ENCODE results near the gene CAMK1. TPM values are rescaled to one million over a fixed set of nuclear protein-coding genes. Genes with fewer than 3 reads are reported as not detected.

CAMK1 gene
- total and polyA plus RNA-seq, 9 of the 15 experiments (the other 6 are each of a cell fraction or from before 2014, with no cell fraction given), result 0.23 to 10.7 (median 6.0) TPM

GRCh38 chr3:9786209-9786739, 16.5 kb upstream of the CAMK1 start (continued):
- TF ChIP-seq DPF2 (IDR thresholded peaks at IDR 0.05) (peak; percentile 85), MTA3 (IDR thresholded peaks at IDR 0.05; ENCODE audit: borderline replicate concordance) (peak; percentile 12; the same call in 1 of the 2 replicates), CBFA2T2 (conservative IDR thresholded peaks at IDR 0.05) (peak; percentile 91), PURB (CRISPR knock-in tag; IDR thresholded peaks at IDR 0.05; ENCODE audit: low read depth) (no peak), TEAD4 (IDR thresholded peaks at IDR 0.05; ENCODE audit: low read length) (peak; percentile 85), TEAD4 (CRISPR knock-in tag; IDR thresholded peaks at IDR 0.05; ENCODE audit: borderline replicate concordance) (no peak), MCM7 (IDR thresholded peaks at IDR 0.05) (no peak), ZEB2 (IDR thresholded peaks at IDR 0.05) (peak; percentile 87), ZKSCAN8 (CRISPR knock-in tag; IDR thresholded peaks at IDR 0.05) (0 out of 2 replicates have a peak, but pooled peaks have one; percentile 18), ARHGAP35 (IDR thresholded peaks at IDR 0.05; ENCODE audit: partially characterized antibody) (no peak), MYC (IDR thresholded peaks at IDR 0.05; ENCODE audit: low read depth, low read length) (0 out of 2 replicates have a peak, but pooled peaks have one; percentile 3), MYC (CRISPR knock-in tag; IDR thresholded peaks at IDR 0.05; ENCODE audit: borderline replicate concordance, low read depth) (peak; percentile 11; the same call in 1 of the 2 replicates), CXXC5 (CRISPR knock-in tag; IDR thresholded peaks at IDR 0.05) (peak; percentile 45), SMARCC2 (IDR thresholded peaks at IDR 0.05; ENCODE audit: low read depth) (no peak), CGGBP1 (CRISPR knock-in tag; IDR thresholded peaks at IDR 0.05) (0 out of 2 replicates have a peak, but pooled peaks have one; percentile 10), KDM5B (IDR thresholded peaks at IDR 0.05; ENCODE audit: insufficient replicate concordance, low read depth, low read length) (no peak), EP400 (IDR thresholded peaks at IDR 0.05) (peak; percentile 39; the same call in 1 of the 2 replicates)
- TF ChIP-seq, protein P1, sequence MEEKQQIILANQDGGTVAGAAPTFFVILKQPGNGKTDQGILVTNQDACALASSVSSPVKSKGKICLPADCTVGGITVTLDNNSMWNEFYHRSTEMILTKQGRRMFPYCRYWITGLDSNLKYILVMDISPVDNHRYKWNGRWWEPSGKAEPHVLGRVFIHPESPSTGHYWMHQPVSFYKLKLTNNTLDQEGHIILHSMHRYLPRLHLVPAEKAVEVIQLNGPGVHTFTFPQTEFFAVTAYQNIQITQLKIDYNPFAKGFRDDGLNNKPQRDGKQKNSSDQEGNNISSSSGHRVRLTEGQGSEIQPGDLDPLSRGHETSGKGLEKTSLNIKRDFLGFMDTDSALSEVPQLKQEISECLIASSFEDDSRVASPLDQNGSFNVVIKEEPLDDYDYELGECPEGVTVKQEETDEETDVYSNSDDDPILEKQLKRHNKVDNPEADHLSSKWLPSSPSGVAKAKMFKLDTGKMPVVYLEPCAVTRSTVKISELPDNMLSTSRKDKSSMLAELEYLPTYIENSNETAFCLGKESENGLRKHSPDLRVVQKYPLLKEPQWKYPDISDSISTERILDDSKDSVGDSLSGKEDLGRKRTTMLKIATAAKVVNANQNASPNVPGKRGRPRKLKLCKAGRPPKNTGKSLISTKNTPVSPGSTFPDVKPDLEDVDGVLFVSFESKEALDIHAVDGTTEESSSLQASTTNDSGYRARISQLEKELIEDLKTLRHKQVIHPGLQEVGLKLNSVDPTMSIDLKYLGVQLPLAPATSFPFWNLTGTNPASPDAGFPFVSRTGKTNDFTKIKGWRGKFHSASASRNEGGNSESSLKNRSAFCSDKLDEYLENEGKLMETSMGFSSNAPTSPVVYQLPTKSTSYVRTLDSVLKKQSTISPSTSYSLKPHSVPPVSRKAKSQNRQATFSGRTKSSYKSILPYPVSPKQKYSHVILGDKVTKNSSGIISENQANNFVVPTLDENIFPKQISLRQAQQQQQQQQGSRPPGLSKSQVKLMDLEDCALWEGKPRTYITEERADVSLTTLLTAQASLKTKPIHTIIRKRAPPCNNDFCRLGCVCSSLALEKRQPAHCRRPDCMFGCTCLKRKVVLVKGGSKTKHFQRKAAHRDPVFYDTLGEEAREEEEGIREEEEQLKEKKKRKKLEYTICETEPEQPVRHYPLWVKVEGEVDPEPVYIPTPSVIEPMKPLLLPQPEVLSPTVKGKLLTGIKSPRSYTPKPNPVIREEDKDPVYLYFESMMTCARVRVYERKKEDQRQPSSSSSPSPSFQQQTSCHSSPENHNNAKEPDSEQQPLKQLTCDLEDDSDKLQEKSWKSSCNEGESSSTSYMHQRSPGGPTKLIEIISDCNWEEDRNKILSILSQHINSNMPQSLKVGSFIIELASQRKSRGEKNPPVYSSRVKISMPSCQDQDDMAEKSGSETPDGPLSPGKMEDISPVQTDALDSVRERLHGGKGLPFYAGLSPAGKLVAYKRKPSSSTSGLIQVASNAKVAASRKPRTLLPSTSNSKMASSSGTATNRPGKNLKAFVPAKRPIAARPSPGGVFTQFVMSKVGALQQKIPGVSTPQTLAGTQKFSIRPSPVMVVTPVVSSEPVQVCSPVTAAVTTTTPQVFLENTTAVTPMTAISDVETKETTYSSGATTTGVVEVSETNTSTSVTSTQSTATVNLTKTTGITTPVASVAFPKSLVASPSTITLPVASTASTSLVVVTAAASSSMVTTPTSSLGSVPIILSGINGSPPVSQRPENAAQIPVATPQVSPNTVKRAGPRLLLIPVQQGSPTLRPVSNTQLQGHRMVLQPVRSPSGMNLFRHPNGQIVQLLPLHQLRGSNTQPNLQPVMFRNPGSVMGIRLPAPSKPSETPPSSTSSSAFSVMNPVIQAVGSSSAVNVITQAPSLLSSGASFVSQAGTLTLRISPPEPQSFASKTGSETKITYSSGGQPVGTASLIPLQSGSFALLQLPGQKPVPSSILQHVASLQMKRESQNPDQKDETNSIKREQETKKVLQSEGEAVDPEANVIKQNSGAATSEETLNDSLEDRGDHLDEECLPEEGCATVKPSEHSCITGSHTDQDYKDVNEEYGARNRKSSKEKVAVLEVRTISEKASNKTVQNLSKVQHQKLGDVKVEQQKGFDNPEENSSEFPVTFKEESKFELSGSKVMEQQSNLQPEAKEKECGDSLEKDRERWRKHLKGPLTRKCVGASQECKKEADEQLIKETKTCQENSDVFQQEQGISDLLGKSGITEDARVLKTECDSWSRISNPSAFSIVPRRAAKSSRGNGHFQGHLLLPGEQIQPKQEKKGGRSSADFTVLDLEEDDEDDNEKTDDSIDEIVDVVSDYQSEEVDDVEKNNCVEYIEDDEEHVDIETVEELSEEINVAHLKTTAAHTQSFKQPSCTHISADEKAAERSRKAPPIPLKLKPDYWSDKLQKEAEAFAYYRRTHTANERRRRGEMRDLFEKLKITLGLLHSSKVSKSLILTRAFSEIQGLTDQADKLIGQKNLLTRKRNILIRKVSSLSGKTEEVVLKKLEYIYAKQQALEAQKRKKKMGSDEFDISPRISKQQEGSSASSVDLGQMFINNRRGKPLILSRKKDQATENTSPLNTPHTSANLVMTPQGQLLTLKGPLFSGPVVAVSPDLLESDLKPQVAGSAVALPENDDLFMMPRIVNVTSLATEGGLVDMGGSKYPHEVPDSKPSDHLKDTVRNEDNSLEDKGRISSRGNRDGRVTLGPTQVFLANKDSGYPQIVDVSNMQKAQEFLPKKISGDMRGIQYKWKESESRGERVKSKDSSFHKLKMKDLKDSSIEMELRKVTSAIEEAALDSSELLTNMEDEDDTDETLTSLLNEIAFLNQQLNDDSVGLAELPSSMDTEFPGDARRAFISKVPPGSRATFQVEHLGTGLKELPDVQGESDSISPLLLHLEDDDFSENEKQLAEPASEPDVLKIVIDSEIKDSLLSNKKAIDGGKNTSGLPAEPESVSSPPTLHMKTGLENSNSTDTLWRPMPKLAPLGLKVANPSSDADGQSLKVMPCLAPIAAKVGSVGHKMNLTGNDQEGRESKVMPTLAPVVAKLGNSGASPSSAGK (IDR thresholded peaks at IDR 0.05), result no peak
- TF ChIP-seq, protein P2, sequence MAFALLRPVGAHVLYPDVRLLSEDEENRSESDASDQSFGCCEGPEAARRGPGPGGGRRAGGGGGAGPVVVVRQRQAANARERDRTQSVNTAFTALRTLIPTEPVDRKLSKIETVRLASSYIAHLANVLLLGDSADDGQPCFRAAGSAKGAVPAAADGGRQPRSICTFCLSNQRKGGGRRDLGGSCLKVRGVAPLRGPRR (CRISPR knock-in tag; IDR thresholded peaks at IDR 0.05), result no peak
